Liver (tissue), 9 donors: ENCODE results near the gene IL32. TPM values are rescaled to one million over a fixed set of nuclear protein-coding genes. Genes with fewer than 3 reads are reported as not detected.

Source experiments
- DNase-seq: peaks from one replicate; pipeline ENCODE4 v3.0.0-alpha.2; 2017; ENCODE audit warnings: low spot score
- H3K27ac ChIP-seq, 2 donors: one replicate each; pipeline ENCODE4 v1.7.0; 2013; ENCODE audit warnings: inconsistent platforms in 2 of 2, low read length in 2 of 2, control low read depth in 1 of 2, low read depth in 1 of 2, mild to moderate bottlenecking in 1 of 2
- H3K27me3 ChIP-seq, 4 donors: one replicate each; pipeline versions ENCODE4 v1.6.1 to v1.7.0; 2013; ENCODE audit warnings: low read length in 3 of 4, inconsistent platforms in 1 of 4, mild to moderate bottlenecking in 1 of 4, moderate library complexity in 1 of 4; ENCODE audit not compliant: control insufficient read depth in 4 of 4, insufficient read depth in 4 of 4
- H3K36me3 ChIP-seq, 4 donors: one replicate each; pipeline versions ENCODE4 v1.6.1 to v1.7.0; 2013; ENCODE audit warnings: low read length in 3 of 4, mild to moderate bottlenecking in 3 of 4, low read depth in 1 of 4, moderate library complexity in 1 of 4; ENCODE audit not compliant: control insufficient read depth in 4 of 4, insufficient read depth in 3 of 4
- H3K4me1 ChIP-seq, 4 donors: one replicate each; pipeline versions ENCODE4 v1.6.1 to v1.7.0; 2013; ENCODE audit warnings: low read length in 3 of 4, mild to moderate bottlenecking in 3 of 4, moderate library complexity in 1 of 4; ENCODE audit not compliant: control insufficient read depth in 4 of 4, insufficient read depth in 4 of 4
- H3K4me3 ChIP-seq, 3 donors: one replicate each; pipeline versions ENCODE4 v1.6.1 to v1.7.0; 2013; ENCODE audit warnings: low read length in 3 of 3, control low read depth in 1 of 3, low read depth in 1 of 3, mild to moderate bottlenecking in 1 of 3
- H3K9ac ChIP-seq, 2 donors: one replicate each; pipeline ENCODE4 v1.7.0; 2013; ENCODE audit warnings: low read length in 2 of 2, mild to moderate bottlenecking in 2 of 2, moderate library complexity in 2 of 2, control low read depth in 1 of 2, low read depth in 1 of 2
- H3K9me3 ChIP-seq, 4 donors: one replicate each; pipeline versions ENCODE4 v1.6.1 to v1.7.0; 2013; ENCODE audit warnings: low read length in 3 of 4; ENCODE audit not compliant: control insufficient read depth in 4 of 4
- CTCF ChIP-seq: fragments of 150-350 bp; IDR thresholded peaks from 2 replicates; pipeline ENCODE4 v1.5.1; 2017; ENCODE audit warnings: improper control_type of control experiment, low read depth, low read length; ENCODE audit not compliant: missing input control
- EGR1 ChIP-seq, 2 donors: IDR thresholded peaks; 2 replicates each; pipeline ENCODE4 v1.6.1; 2016 to 2018; ENCODE audit warnings: antibody characterized with exemption in 2 of 2, low read depth in 2 of 2
- FOXA1 ChIP-seq: IDR thresholded peaks from 2 replicates; pipeline ENCODE4 v1.6.1; 2016; ENCODE audit warnings: antibody characterized with exemption
- FOXA2 ChIP-seq: IDR thresholded peaks from 2 replicates; pipeline ENCODE4 v1.6.1; 2016; ENCODE audit warnings: antibody characterized with exemption
- GABPA ChIP-seq, 2 donors: IDR thresholded peaks in 1 of 2; conservative IDR thresholded peaks in 1 of 2; 2 replicates each; pipeline ENCODE4 v1.6.1; 2016; ENCODE audit warnings: antibody characterized with exemption in 2 of 2, mild to moderate bottlenecking in 1 of 2, moderate library complexity in 1 of 2
- HNF4A ChIP-seq, 2 donors: conservative IDR thresholded peaks; 2 replicates each; pipeline ENCODE4 v1.6.1; 2016; ENCODE audit warnings: antibody characterized with exemption in 2 of 2, mild to moderate bottlenecking in 2 of 2
- HNF4G ChIP-seq: IDR thresholded peaks from 2 replicates; pipeline ENCODE4 v1.6.1; 2016; ENCODE audit warnings: antibody characterized with exemption
- JUND ChIP-seq, 2 donors: IDR thresholded peaks; 2 replicates each; pipeline ENCODE4 v1.6.1; 2016; ENCODE audit warnings: antibody characterized with exemption in 2 of 2
- MAX ChIP-seq: IDR thresholded peaks from 2 replicates; pipeline ENCODE4 v1.6.1; 2016; ENCODE audit warnings: antibody characterized with exemption
- NR2F2 ChIP-seq: IDR thresholded peaks from 2 replicates; pipeline ENCODE4 v1.6.1; 2016; ENCODE audit warnings: antibody characterized with exemption
- RAD21 ChIP-seq, 2 donors: IDR thresholded peaks; 2 replicates each; pipeline ENCODE4 v1.6.1; 2016; ENCODE audit warnings: antibody characterized with exemption in 2 of 2, mild to moderate bottlenecking in 2 of 2
- REST ChIP-seq: IDR thresholded peaks from 2 replicates; pipeline ENCODE4 v1.6.1; 2016; ENCODE audit warnings: antibody characterized with exemption, mild to moderate bottlenecking
- RXRA ChIP-seq, 2 donors: IDR thresholded peaks; 2 replicates each; pipeline ENCODE4 v1.6.1; 2017 to 2018; ENCODE audit warnings: antibody characterized with exemption in 2 of 2, mild to moderate bottlenecking in 1 of 2
- SP1 ChIP-seq: IDR thresholded peaks from 2 replicates; pipeline ENCODE4 v1.6.1; 2018; ENCODE audit warnings: antibody characterized with exemption, mild to moderate bottlenecking
- TAF1 ChIP-seq: conservative IDR thresholded peaks from 2 replicates; pipeline ENCODE4 v1.6.1; 2016; ENCODE audit warnings: antibody characterized with exemption, mild to moderate bottlenecking
- YY1 ChIP-seq: IDR thresholded peaks from 2 replicates; pipeline ENCODE4 v1.6.1; 2016; ENCODE audit warnings: antibody characterized with exemption, mild to moderate bottlenecking
- ZBTB33 ChIP-seq: IDR thresholded peaks from 2 replicates; pipeline ENCODE4 v1.6.1; 2016; ENCODE audit warnings: antibody characterized with exemption
- WGBS: extraction: QIAGEN DNeasy Blood & Tissue Kit; methylation state at CpG from one replicate; pipeline ENCODE4 v1.1.7; 2013; 5-methylcytosine and 5-hydroxymethylcytosine counted together
- polyA plus RNA-seq, 2 donors: library from polyadenylated mRNA; stranded (reverse) in 1 of 2; unstranded in 1 of 2; fragments of 200-250 nt in 1 of 2; fragments of >200 nt in 1 of 2; fragmentation: Nextera tagmentation in 1 of 2; extraction: Ambion mirVana in 1 of 2; gene quantifications; one replicate each; pipeline versions ENCODE4 v1.2.1 to v1.2.3, GENCODE V29; 2013 to 2015
- total RNA-seq, 2 donors: library from RNA; depleted of rRNA; stranded (reverse); fragments of >200 nt; gene quantifications; one replicate each; pipeline ENCODE4 v1.2.3, GENCODE V29; 2014
- TF ChIP-seq, protein P1 (sequence below): IDR thresholded peaks from 2 replicates; pipeline ENCODE4 v1.6.1; 2016; ENCODE audit warnings: antibody characterized with exemption
- donor health status: healthy.
- donor health status: healthy.
- donor health status: healthy.
- donor health status: healthy.
- donor health status: healthy.

IL32 gene
- total and polyA plus RNA-seq, 4 donors: 8.6 to 328 (median 196) TPM

GRCh38 chr16:3118204-3118790 lies 52.9 kb downstream of the IL32 start:
- no peak overlapping the region for H3K4me3 ChIP-seq
- no peak overlapping the region for H3K27ac ChIP-seq
- peaks cover 0 to 9% (median 7%) of the 10 kb centered on the region in 4 donors for H3K4me1 ChIP-seq
- WGBS: 95% methylated on average over 16 of the region's 16 CpGs
- H3K27me3 ChIP-seq: no peaks in the 10 kb centered on the region
- no peak overlapping the region for H3K9ac ChIP-seq
- TF ChIP-seq SP1 (no peak), FOXA1 (no peak), HNF4A (conservative IDR thresholded peaks at IDR 0.05) (no peak), YY1 (no peak), GABPA (IDR thresholded peaks at IDR 0.05 in 1 of 2, conservative IDR thresholded peaks at IDR 0.05 in 1 of 2) (no peak), RAD21 (IDR thresholded peaks at IDR 0.05) (no peak)
- TF ChIP-seq, protein P1, sequence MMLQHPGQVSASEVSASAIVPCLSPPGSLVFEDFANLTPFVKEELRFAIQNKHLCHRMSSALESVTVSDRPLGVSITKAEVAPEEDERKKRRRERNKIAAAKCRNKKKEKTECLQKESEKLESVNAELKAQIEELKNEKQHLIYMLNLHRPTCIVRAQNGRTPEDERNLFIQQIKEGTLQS: no peak
- H3K9me3 ChIP-seq: no peaks in the 10 kb centered on the region
- no peak for DNase-seq
- H3K36me3 ChIP-seq: peaks cover 0 to 31% (median 3%) of the 10 kb centered on the region in 4 donors

- H3K27ac ChIP-seq: no peak overlapping the region
- H3K4me3 ChIP-seq: no peak overlapping the region
- H3K36me3 ChIP-seq: peaks cover 0 to 31% (median 3%) of the 10 kb centered on the region in 4 donors
- no peak for DNase-seq
- no peak overlapping the region for H3K9ac ChIP-seq
- no peak for TF ChIP-seq FOXA2
- no peak for TF ChIP-seq FOXA1
- TF ChIP-seq, protein P1: no peak
- TF ChIP-seq REST: no peak
- no peak for TF ChIP-seq RXRA (IDR thresholded peaks at IDR 0.05)
- no peak for TF ChIP-seq ZBTB33
- no peak for TF ChIP-seq CTCF
- no peak for TF ChIP-seq NR2F2
- no peak for TF ChIP-seq HNF4G
- TF ChIP-seq YY1: no peak
- no peak for TF ChIP-seq EGR1 (IDR thresholded peaks at IDR 0.05; ENCODE audit: low read depth in 2 of 2)
- no peak for TF ChIP-seq JUND (IDR thresholded peaks at IDR 0.05)
- TF ChIP-seq HNF4A (conservative IDR thresholded peaks at IDR 0.05): no peak
- no peak for TF ChIP-seq SP1
- no peak for TF ChIP-seq RAD21 (IDR thresholded peaks at IDR 0.05)
- TF ChIP-seq MAX: no peak
- no peak for TF ChIP-seq GABPA (IDR thresholded peaks at IDR 0.05 in 1 of 2, conservative IDR thresholded peaks at IDR 0.05 in 1 of 2)
- no peak for TF ChIP-seq TAF1
- no peaks in the 10 kb centered on the region for H3K27me3 ChIP-seq
- peaks cover 0 to 8% (median 6%) of the 10 kb centered on the region in 4 donors for H3K4me1 ChIP-seq
- 97% methylated on average over 20 of the region's 20 CpGs for WGBS
- H3K9me3 ChIP-seq: no peaks in the 10 kb centered on the region
Measured at GRCh38 chr16:3118846-3119245, 53.4 kb downstream of the IL32 start.
